Activated effector memory CD4-positive, alpha-beta T cell treated with Interleukin-2 at 50 U/mL for 16 hours (primary cell): ENCODE measurements around the gene TP53I3.
"Not testable (repeated sequence)": the region's sequence is repeated elsewhere in the genome, so short reads cannot be mapped to it uniquely, and the experiment has no call there.

ENCODE experiments used
- DNase-seq: peaks from one replicate; pipeline ENCODE4 v3.0.0-alpha.2; 2020

The TP53I3 gene, protein sequence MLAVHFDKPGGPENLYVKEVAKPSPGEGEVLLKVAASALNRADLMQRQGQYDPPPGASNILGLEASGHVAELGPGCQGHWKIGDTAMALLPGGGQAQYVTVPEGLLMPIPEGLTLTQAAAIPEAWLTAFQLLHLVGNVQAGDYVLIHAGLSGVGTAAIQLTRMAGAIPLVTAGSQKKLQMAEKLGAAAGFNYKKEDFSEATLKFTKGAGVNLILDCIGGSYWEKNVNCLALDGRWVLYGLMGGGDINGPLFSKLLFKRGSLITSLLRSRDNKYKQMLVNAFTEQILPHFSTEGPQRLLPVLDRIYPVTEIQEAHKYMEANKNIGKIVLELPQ

DNA sequence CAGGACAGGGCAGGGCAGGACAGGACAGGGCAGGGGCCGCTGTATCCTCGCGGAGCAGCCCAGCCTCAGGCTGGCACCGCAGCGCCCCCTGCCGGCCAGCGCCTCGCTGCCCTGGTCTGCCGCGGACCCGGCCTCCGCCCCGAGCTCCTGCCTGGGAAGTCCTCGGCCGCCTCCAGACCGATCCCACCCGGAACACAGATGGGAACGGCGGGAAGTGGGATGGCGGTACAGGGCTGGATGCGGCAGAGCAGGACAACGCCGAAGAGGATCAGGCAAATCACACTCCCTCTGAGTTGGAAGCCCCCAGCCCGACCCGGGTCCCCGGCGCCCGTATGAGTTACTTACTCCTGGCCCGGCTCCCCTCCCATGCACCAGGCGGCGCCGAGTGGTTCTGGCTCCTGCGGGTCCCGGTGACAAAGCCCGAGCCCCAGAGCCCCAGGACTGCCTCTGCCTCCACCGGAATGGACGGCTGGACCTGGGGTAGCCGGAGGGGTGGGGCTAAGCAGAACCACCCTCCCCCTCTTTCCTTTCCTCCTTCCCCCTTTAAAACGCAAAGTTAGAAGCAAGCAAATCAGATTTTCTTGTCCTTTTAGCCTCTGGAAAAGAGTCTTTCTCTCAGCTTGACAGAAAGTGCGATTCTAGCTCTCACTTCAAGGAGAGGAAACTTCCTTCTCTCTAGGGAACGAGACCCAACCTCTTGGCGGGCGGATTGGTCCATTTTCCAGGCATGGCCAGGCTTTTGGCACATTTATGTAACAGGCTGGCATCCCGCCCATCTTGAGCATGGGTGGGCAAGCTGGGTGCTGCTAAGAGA is at the start of gene TP53I3:
TP53I3 (minus strand) TSS at position 449 of the 814 bp plus-strand sequence. CDS start 508 bp downstream, outside the sequence.
- peak; percentile 71 for DNase-seq

GRCh38 chr2:24132543-24132942 is 47.9 kb upstream of the TP53I3 start:
- no peak for DNase-seq

- no peak for DNase-seq
Measured at GRCh38 chr2:24125956-24126355, 41.3 kb upstream of the TP53I3 start.

DNA sequence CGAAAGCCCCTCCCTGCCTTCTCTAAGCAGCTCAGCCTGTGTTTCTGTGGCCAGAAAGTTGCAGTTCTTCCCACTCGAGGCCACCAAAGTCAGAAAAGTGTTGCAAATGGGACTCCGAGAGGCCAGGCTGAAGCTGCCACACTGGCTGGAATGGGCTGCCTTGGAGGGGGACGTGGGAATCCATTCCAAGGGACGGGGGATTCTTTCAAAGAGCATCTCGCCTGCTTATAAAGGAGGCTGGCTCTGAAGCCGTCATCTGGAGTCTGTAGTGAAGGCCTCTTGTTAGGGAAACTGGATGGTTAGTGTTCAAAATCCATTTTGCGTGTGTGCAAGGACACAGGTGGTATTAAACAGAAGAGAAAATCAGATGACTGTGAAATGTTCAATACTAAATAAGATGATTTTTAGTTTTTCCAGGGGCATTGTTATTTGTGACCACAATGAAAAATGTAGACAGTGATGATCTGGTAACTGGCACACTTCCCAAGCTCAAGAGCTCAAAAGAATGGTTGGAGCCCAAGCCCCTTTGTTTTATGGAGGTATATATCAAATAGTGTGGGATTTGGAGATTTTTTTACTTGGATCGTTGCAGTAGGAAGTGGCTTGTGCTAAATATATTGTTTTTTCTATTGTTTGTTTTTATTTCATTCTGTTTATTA is 39.4 kb upstream of the TP53I3 start:
- DNase-seq: peak; percentile 14

- peak; percentile 39 for DNase-seq
Measured at GRCh38 chr2:24123195-24123921, 38.7 kb upstream of the TP53I3 start, which contains the start of the genes FAM228B and PFN4. FAM228B (plus strand) TSS chr2:24123469; CDS start chr2:24124362, 893 bp downstream. PFN4 (minus strand) TSS chr2:24123334; CDS start chr2:24122535, 799 bp downstream.

DNA sequence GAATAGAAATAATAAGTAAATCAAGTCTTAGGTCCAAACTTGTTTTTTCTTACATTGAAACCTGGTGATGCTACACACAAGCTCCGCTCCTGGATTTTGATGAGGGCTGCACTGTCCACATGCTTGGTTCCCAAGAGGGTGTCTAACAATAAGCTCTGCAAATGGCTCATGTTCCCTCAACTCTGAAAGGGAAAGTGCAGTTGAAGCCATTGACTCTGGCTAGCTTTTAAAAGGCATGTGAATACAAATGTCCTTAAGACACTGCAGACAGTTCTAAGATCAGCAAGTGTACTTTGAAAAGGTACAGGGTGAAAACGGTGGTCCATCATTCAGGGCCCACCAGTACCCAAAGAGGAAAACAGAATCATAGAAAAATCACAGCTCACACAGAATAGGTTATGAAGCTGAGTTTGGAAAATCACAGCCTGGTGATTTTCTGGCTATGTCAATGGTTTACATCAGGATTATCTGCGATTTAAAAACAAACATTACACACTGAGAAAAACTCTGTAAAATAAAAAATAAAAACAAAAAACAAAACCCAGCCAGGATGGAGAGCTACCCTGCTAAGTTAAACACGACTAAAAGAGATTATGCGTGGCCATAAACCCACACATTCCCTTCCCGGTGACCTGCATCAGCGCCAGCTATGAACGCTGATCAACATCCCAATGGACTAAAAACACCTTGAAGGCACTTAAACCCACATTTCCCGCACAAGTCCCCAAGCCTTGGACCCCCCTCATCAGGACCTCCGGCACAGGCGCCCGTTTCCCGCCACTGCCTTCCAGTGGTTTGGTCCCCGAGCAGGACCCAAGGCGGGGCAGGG is 37.9 kb upstream of the TP53I3 start:
- DNase-seq: no peak

DNA sequence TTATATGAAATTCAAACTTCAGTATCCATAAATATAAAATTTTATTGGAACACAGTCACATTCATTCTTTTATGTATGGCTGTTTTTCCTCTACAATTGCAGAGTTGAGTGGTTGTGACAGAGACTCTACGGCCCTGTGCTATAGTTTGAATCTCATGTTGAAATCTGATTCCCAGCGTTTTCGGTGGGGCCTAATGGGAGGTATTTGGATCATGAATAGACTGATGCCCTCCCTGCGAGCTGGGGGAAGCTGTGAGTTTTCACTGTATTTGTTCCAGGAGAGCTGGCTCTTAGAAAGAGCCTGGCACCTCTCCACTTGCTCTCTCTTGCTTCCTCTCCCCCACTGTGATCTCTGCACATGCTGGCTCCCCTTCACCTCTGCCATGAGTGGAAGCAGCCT is 36.8 kb upstream of the TP53I3 start:
- no peak for DNase-seq

DNA sequence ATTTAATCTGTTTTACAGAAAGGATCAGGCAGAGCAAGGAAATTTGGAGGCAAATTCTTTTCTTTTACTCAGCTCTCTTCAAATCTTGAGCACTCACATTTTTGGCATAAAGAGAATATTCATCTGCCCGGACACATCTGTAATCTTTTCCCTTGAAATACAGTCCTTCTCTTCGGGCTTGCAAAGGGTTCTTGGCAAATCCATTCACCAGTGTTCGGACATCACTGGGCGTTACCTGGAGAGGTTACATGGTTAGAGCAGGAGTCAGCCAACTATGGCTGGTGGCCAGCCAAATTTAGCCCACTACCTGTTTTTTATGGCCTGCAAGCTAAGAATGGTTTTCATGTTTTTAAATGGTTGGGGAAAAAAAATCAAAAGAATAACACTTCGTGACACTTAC is 36.4 kb upstream of the TP53I3 start:
- no peak for DNase-seq

DNA sequence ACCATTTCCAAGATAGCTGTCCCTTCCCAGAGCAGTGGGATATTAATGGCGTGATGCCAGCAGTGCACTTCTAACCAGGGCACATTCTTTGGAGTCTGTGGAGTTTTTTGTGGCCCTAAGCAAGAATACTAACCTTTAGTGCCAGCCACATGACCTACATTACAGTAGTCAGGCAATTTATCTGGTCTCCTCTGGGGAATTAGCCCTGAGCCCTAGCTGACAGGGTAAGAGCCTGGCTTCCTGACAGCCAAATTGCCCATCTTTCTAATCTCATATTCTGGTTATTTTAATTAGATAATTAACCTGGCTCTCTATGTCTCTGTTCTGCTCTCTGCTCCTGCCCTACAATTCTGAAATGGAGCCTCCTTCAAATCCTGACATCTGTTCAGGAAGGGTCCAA is 33.3 kb upstream of the TP53I3 start:
- no peak for DNase-seq

DNA sequence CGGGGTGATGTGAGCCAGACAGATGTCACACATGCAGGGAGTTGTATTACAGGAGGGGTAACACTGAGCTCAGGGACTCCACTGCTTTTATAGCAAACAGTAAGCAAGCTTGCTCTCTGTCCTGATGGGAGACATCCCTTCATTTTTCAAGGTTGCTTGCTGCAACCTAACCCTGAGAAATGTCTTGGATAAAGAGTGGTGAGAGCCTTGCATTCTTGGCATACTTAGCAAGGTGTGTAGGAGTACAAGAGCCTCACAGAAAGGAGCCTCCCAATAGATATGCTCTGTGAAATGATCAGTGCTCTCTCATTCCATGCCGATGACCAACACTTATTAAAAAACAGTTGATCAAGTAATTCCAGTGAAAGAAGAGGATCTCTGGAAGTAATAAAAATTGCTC is 30.4 kb upstream of the TP53I3 start:
- no peak for DNase-seq

- DNase-seq: no peak
Measured at GRCh38 chr2:24111407-24111901, 26.8 kb upstream of the TP53I3 start.

DNA sequence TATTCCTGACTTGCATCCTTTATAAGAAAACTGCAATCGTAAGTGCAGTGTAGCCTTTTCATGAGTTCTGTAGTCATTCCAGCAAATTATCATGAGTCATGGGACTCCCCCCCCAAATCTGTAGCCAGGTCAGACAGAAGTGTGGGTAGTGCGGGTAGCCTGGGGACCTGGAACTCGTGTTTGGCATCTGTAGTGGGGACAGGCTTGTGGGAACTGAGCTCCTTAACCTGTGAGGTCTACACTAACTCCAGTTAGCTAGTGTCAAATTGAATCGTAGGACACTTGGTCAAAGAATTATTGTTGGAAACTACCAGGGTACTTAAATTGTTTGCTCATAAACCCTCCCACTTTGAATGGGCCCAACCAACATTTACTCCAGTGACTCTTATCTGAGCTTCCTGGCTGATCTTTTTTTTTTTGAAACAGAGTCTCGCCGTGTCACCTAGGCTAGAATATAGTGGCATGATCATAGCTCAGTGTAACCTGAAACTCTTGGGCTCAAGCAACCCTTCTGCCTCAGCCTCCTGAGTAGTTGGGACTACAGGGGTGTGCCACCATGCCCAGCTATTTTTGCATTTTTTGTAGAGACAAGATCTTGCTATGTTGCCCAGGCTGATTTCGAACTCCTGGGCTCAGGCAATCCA is 26.1 kb upstream of the TP53I3 start:
- no peak for DNase-seq

GRCh38 chr2:24109431-24109830 is 24.8 kb upstream of the TP53I3 start:
- DNase-seq: not testable (repeated sequence)

DNA sequence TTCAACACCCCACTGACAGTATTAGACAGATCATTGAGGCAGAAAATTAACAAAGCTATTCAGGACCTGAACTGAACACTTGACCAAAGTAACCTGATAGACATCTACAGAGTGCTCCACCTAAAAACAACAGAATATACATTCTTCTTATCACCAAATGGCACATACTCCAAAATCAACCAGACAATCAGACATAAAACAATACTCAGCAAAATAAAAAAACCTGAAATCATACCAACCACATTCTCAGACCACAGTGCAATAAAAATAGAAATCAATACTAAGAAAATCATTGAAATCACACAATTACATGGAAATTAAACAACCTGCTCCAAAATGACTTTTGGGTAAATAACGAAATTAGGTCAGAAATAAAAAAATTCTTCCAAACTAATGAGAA is 22.7 kb upstream of the TP53I3 start:
- no peak for DNase-seq

DNA sequence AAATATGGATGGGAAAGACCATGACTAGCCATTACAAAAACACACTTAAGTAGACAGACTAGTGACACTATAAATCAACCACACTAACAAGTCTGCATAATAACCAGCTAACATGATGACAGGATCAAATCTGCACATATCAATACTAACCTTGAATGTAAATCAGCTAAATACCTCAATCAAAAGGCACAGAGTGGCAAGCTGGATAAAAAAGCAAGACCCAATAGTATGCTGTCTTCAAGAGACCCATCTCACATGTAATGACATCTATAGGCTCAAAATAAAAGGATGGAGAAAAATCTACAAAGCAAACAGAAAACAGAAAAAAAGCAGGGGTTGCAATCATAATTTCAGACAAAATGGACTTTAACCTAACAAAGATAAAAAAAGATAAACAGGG is 22.2 kb upstream of the TP53I3 start:
- no peak for DNase-seq

- DNase-seq: no peak
Measured at GRCh38 chr2:24105816-24106215, 21.2 kb upstream of the TP53I3 start.

GRCh38 chr2:24104906-24105305 is 20.3 kb upstream of the TP53I3 start:
- DNase-seq: no peak

DNA sequence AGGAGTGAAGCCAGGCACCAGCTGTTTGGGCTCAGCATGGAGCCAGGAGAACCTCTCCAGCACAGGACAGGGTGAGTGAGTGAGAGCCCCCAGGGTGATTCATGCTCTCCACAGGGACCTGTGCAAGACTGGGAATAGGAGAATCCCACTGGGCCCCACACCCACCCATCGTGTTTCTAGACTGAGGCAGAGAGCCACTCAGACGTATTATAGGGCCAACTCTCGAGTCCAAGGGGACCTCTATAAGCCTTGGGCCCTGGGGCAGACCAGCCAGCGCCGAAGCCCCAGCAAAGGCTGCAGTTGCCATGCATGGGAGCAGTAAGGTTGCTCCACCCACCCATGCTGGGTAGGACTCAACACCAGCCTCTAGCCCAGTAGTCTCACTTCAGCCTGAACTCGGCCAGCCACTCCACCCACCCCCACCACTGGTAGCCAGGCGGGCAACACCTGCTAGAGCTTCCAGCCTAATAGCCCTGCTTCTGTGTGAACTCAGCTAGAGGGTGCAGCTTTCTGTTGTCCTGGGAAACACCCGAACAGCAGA is 19.5 kb upstream of the TP53I3 start:
- DNase-seq: no peak

GRCh38 chr2:24102677-24103076 is 18.0 kb upstream of the TP53I3 start:
- no peak for DNase-seq

DNA sequence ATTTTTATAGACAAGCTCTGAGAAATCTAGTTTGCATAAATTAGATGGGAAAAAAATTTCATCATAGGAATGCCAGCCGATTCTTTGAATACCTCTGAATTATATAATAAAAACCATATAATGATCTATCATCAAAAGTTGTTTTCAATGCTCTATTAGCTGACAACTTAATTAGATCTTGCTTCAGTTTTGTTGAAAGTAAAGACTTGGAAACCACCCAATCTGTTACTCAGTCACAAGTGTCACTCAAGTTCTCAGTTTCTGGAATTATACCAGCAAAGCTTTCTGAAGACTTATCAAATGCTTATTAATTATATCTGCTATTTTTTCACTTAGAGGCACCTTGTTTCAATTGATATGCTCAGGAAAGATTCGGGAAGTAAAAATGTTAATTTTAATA is 17.4 kb upstream of the TP53I3 start:
- DNase-seq: no peak

DNA sequence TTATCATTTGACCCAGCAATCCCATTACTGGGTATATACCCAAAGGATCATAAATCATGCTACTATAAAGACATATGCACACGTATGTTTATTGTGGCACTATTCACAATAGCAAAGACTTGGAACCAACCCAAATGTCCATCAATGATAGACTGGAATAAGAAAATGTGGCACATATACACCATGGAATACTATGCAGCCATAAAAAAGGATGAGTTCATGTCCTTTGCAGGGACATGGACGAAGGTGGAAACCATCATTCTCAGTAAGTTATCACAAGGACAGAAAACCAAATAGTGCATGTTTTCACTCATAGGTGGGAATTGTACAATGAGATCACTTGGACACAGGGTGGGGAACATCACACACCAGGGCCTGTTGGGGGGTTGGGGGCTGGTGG is 16.1 kb upstream of the TP53I3 start:
- DNase-seq: not testable (repeated sequence)
